Cerebellar nuclear complex (tissue), 1 donor: Measurements from ENCODE around the gene ELAVL1.

Experiments used
- DNase-seq, 2 experiments: peaks; one replicate each; lab custom pipeline; 2025; lab: John Stamatoyannopoulos, UW

Gene ELAVL1

GRCh38 chr19:7912697-7913564 is 92.5 kb downstream of the ELAVL1 start:
- no peak for DNase-seq

GRCh38 chr19:7912144-7912696 is 93.2 kb downstream of the ELAVL1 start:
- no peak for DNase-seq

- no peak for DNase-seq
Observed at GRCh38 chr19:7911508-7912143, 93.8 kb downstream of the ELAVL1 start.

- DNase-seq, result no peak
Observed at GRCh38 chr19:7910321-7911161, 94.9 kb downstream of the ELAVL1 start.

GRCh38 chr19:7909471-7910067 is 95.9 kb downstream of the ELAVL1 start:
- DNase-seq, result no peak

GRCh38 chr19:7908742-7909461 is 96.5 kb downstream of the ELAVL1 start:
- no peak for DNase-seq
